Transverse colon (tissue), 4 donors: ENCODE data around the gene NBDY.

ENCODE experiments used
- CTCF ChIP-seq, 5 experiments: fragments of 200-600 bp in 3 of 5; fragments of 450-650 bp in 2 of 5; sonication (generic) in 3 of 5; IDR thresholded peaks; 1 replicate in 2 of 5; 2 replicates in 3 of 5; pipeline ENCODE4 v1.5.1; 2016 to 2017; ENCODE audit warnings: antibody characterized with exemption in 5 of 5, inconsistent platforms in 3 of 5, mild to moderate bottlenecking in 2 of 5, moderate library complexity in 1 of 5
- POLR2A ChIP-seq: fragments of 450-650 bp; IDR thresholded peaks from one replicate; pipeline ENCODE4 v1.6.1; 2016; ENCODE audit warnings: antibody characterized with exemption, mild to moderate bottlenecking, moderate library complexity
- POLR2AphosphoS5 ChIP-seq, 3 donors: sonication (generic); formaldehyde crosslinking; IDR thresholded peaks; one replicate each; pipeline ENCODE4 v1.6.1; 2016; ENCODE audit warnings: antibody characterized with exemption in 3 of 3

- no peak for TF ChIP-seq POLR2AphosphoS5 (IDR thresholded peaks at IDR 0.05)
- no peak for TF ChIP-seq CTCF (IDR thresholded peaks at IDR 0.05)
- no peak for TF ChIP-seq POLR2A
Observed at GRCh38 chrX:56796641-56797395, 67.8 kb downstream of the NBDY start.
